Upper lobe of left lung (tissue), 6 donors: ENCODE measurements around the gene PAX9. TPM values are rescaled to one million over a fixed set of nuclear protein-coding genes. Genes with fewer than 3 reads are reported as not detected.

Experiments used
- ATAC-seq, 2 donors: fragments of 200-7000 bp; cut with Tn5 transposase; one replicate each; pipeline ENCODE4 v1.9.1; 2022; ENCODE audit warnings: mild to moderate bottlenecking in 2 of 2, moderate library complexity in 2 of 2; ENCODE audit not compliant: low FRiP score in 2 of 2
- DNase-seq, 2 donors: peaks; one replicate each; pipeline ENCODE4 v3.0.0-alpha.2; 2019 to 2020
- H3K27ac ChIP-seq, 4 donors: fragments of 200-600 bp; sonication (generic); one replicate each; pipeline ENCODE4 v1.5.1; 2016 to 2019
- H3K27me3 ChIP-seq, 4 donors: fragments of 200-600 bp; sonication (generic); one replicate each; pipeline ENCODE4 v1.5.1; 2017 to 2019
- H3K36me3 ChIP-seq, 4 donors: fragments of 200-600 bp; sonication (generic); one replicate each; pipeline ENCODE4 v1.5.1; 2016 to 2019
- H3K4me1 ChIP-seq, 4 donors: fragments of 200-600 bp; sonication (generic); one replicate each; pipeline ENCODE4 v1.5.1; 2018 to 2019
- H3K4me3 ChIP-seq, 4 donors: fragments of 200-600 bp; sonication (generic); one replicate each; pipeline ENCODE4 v1.5.1; 2017 to 2019; ENCODE audit warnings: mild to moderate bottlenecking in 2 of 4, moderate library complexity in 1 of 4
- H3K9me3 ChIP-seq, 4 donors: fragments of 200-600 bp; sonication (generic); one replicate each; pipeline ENCODE4 v1.5.1; 2018 to 2019
- EP300 ChIP-seq, 4 donors: sonication (generic); formaldehyde crosslinking; IDR thresholded peaks; one replicate each; pipeline ENCODE4 v1.5.1; 2017; ENCODE audit warnings: antibody characterized with exemption in 4 of 4, control low read depth in 2 of 4
- POLR2A ChIP-seq, 4 donors: fragments of 450-650 bp; IDR thresholded peaks; one replicate each; pipeline ENCODE4 v1.5.1; 2016 to 2017; ENCODE audit warnings: antibody characterized with exemption in 4 of 4, mild to moderate bottlenecking in 2 of 4
- POLR2AphosphoS5 ChIP-seq, 2 donors: sonication (generic); formaldehyde crosslinking; IDR thresholded peaks; one replicate each; pipeline ENCODE4 v1.5.1; 2017; ENCODE audit warnings: antibody characterized with exemption in 2 of 2
- WGBS, 2 donors: methylation state at CpG; one replicate each; pipeline ENCODE4 v1.1.5; 2017 to 2018; 5-methylcytosine and 5-hydroxymethylcytosine counted together
- total RNA-seq, 6 donors: library from RNA; depleted of rRNA in 4 of 6; stranded (reverse); fragments of >200 nt in 4 of 6; gene quantifications; one replicate each; pipeline versions ENCODE4 v1.1.0 to v1.2.1, GENCODE V29; 2016 to 2021
- TF ChIP-seq, protein P1 (sequence below), 6 experiments: fragments of 450-650 bp in 4 of 6; fragments of 200-600 bp in 2 of 6; sonication (generic) in 2 of 6; IDR thresholded peaks; one replicate each; pipeline ENCODE4 v1.5.1; 2016 to 2019; ENCODE audit warnings: antibody characterized with exemption in 6 of 6
- donor health status: DM: no; HTN: no; CAD: no; lungs with moderate emphysema.
- donor health status: DM: no; HTN: yes; CAD: no; lungs with severe emphysema.

Gene PAX9
- total RNA-seq, 6 donors from 2014 or later = 0.83 to 12.7 (median 4.7) TPM

GRCh38 chr14:36672095-36672494, 10.4 kb downstream of the PAX9 start:
- WGBS, 2 donors = 75 to 83% methylated on average over 4 of the region's 4 CpGs
- ATAC-seq = no peak
- Histone ChIP-seq H3K9me3 (no peaks in the 10 kb centered on the region), H3K36me3 (no peaks in the 10 kb centered on the region), H3K4me3 (no peak overlapping the region), H3K27ac (no peak overlapping the region), H3K4me1 (peaks cover 0 to under 1% (median 0%) of the 10 kb centered on the region in 4 donors), H3K27me3 (peaks cover 0 to 5% (median 0%) of the 10 kb centered on the region in 4 donors)
- TF ChIP-seq, protein P1, sequence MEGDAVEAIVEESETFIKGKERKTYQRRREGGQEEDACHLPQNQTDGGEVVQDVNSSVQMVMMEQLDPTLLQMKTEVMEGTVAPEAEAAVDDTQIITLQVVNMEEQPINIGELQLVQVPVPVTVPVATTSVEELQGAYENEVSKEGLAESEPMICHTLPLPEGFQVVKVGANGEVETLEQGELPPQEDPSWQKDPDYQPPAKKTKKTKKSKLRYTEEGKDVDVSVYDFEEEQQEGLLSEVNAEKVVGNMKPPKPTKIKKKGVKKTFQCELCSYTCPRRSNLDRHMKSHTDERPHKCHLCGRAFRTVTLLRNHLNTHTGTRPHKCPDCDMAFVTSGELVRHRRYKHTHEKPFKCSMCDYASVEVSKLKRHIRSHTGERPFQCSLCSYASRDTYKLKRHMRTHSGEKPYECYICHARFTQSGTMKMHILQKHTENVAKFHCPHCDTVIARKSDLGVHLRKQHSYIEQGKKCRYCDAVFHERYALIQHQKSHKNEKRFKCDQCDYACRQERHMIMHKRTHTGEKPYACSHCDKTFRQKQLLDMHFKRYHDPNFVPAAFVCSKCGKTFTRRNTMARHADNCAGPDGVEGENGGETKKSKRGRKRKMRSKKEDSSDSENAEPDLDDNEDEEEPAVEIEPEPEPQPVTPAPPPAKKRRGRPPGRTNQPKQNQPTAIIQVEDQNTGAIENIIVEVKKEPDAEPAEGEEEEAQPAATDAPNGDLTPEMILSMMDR (IDR thresholded peaks at IDR 0.05) = no peak
- TF ChIP-seq POLR2A (IDR thresholded peaks at IDR 0.05) (no peak), POLR2AphosphoS5 (IDR thresholded peaks at IDR 0.05) (no peak), EP300 (IDR thresholded peaks at IDR 0.05) (no peak)
- no peak for DNase-seq

GRCh38 chr14:36674659-36675058, 13.0 kb downstream of the PAX9 start:
- ATAC-seq (no peak), DNase-seq (no peak)
- H3K9me3 ChIP-seq = no peaks in the 10 kb centered on the region
- 75 to 83% methylated on average over 3 of the region's 3 CpGs for WGBS, 2 donors
- H3K27me3 ChIP-seq = no peaks in the 10 kb centered on the region
- H3K36me3 ChIP-seq = no peaks in the 10 kb centered on the region
- H3K4me3 ChIP-seq = no peak overlapping the region
- no peaks in the 10 kb centered on the region for H3K4me1 ChIP-seq
- no peak overlapping the region for H3K27ac ChIP-seq
- TF ChIP-seq POLR2A (IDR thresholded peaks at IDR 0.05) (no peak), POLR2AphosphoS5 (IDR thresholded peaks at IDR 0.05) (no peak), EP300 (IDR thresholded peaks at IDR 0.05) (no peak)
- TF ChIP-seq, protein P1 (IDR thresholded peaks at IDR 0.05) = no peak

GRCh38 chr14:36675581-36675980, 13.9 kb downstream of the PAX9 start:
- H3K4me3 ChIP-seq = no peak overlapping the region
- 64 to 73% methylated on average over 6 of the region's 6 CpGs for WGBS, 2 donors
- no peaks in the 10 kb centered on the region for H3K27me3 ChIP-seq
- DNase-seq (no peak), ATAC-seq (no peak)
- TF ChIP-seq EP300 (IDR thresholded peaks at IDR 0.05) (no peak), POLR2A (IDR thresholded peaks at IDR 0.05) (no peak), POLR2AphosphoS5 (IDR thresholded peaks at IDR 0.05) (no peak)
- TF ChIP-seq, protein P1 (IDR thresholded peaks at IDR 0.05) = no peak
- no peaks in the 10 kb centered on the region for H3K9me3 ChIP-seq
- no peaks in the 10 kb centered on the region for H3K36me3 ChIP-seq
- no peak overlapping the region for H3K27ac ChIP-seq
- H3K4me1 ChIP-seq = no peaks in the 10 kb centered on the region

DNA sequence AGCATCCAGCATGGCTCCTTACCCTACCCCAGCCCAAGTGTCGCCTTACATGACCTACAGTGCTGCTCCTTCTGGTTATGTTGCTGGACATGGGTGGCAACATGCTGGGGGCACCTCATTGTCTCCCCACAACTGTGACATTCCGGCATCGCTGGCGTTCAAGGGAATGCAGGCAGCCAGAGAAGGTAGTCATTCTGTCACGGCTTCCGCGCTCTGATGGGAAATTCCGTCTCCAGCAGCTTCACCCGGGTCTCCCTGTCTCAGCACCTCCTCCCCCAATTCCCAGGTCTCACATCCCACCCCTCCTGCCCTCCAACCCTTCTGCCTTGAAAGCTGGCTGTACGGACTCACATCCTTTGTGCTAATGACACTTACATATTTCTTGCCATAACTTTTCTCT, 14.6 kb downstream of the PAX9 start:
- Histone ChIP-seq H3K27ac (no peak overlapping the region), H3K36me3 (no peaks in the 10 kb centered on the region), H3K4me3 (no peak overlapping the region), H3K27me3 (no peaks in the 10 kb centered on the region), H3K4me1 (no peaks in the 10 kb centered on the region), H3K9me3 (no peaks in the 10 kb centered on the region)
- TF ChIP-seq, protein P1 (IDR thresholded peaks at IDR 0.05) = no peak
- no peak for TF ChIP-seq POLR2AphosphoS5 (IDR thresholded peaks at IDR 0.05)
- TF ChIP-seq EP300 (IDR thresholded peaks at IDR 0.05) = no peak
- ATAC-seq = peak in 1 of 2 donors; percentile 37
- WGBS, 2 donors = 38 to 40% methylated on average over 10 of the region's 10 CpGs
- DNase-seq = no peak

DNA sequence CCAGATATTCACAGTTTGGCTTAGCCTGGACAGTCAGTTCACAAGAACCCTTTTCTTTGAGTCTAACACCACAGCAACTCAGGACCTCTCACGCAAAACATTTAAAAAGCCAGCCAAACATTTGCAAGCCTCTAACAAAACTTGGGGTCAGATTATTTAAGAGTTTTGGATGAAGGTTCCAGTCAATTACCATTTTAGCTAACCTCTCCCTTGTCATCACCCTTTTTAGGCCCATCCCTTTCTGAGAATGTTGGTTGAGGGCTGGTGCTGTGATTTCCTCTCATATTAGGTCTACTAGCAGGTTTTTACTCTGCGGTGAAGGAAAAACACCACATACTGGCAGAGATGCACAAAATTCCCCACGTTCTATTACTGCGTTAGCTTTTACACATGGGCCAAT, 20.7 kb downstream of the PAX9 start:
- TF ChIP-seq, protein P1 (IDR thresholded peaks at IDR 0.05) = no peak
- TF ChIP-seq POLR2A (IDR thresholded peaks at IDR 0.05) = no peak
- TF ChIP-seq EP300 (IDR thresholded peaks at IDR 0.05) = no peak
- no peak for TF ChIP-seq POLR2AphosphoS5 (IDR thresholded peaks at IDR 0.05)
- Histone ChIP-seq H3K27ac (no peak overlapping the region), H3K27me3 (no peaks in the 10 kb centered on the region), H3K9me3 (no peaks in the 10 kb centered on the region), H3K36me3 (no peaks in the 10 kb centered on the region), H3K4me3 (no peak overlapping the region), H3K4me1 (no peaks in the 10 kb centered on the region)
- no peak for ATAC-seq
- no peak for DNase-seq
- WGBS, 2 donors = 94 to 95% methylated on average over 4 of the region's 4 CpGs
